Left lung (tissue), 10 donors: ENCODE results near the gene ACACA. TPM values are rescaled to one million over a fixed set of nuclear protein-coding genes. Genes with fewer than 3 reads are reported as not detected.
"Not testable (repeated sequence)": the region's sequence is repeated elsewhere in the genome, so short reads cannot be mapped to it uniquely, and the experiment has no call there.

Source experiments
- ATAC-seq: fragments of 200-7000 bp; cut with Tn5 transposase; one replicate; pipeline ENCODE4 v1.9.1; 2020; ENCODE audit warnings: moderate library complexity
- DNase-seq, 4 donors: peaks; one replicate each; pipeline ENCODE4 v3.0.0-alpha.2; 2013 to 2020
- H3K27ac ChIP-seq, 2 donors: fragments of 200-600 bp; sonication (generic) in 1 of 2; one replicate each; pipeline versions ENCODE4 v1.5.0 to v1.8.0; 2020 to 2021
- H3K27me3 ChIP-seq, 2 donors: fragments of 200-600 bp; sonication (generic) in 1 of 2; one replicate each; pipeline versions ENCODE4 v1.5.0 to v1.8.0; 2020 to 2021
- H3K36me3 ChIP-seq, 2 donors: fragments of 200-600 bp; sonication (generic) in 1 of 2; one replicate each; pipeline versions ENCODE4 v1.5.0 to v1.8.0; 2020 to 2021
- H3K4me1 ChIP-seq, 2 donors: fragments of 200-600 bp; one replicate each; pipeline ENCODE4 v1.8.0; 2021
- H3K4me3 ChIP-seq, 2 donors: fragments of 200-600 bp; sonication (generic) in 1 of 2; one replicate each; pipeline versions ENCODE4 v1.5.0 to v1.8.0; 2020 to 2021; ENCODE audit warnings: mild to moderate bottlenecking in 1 of 2
- H3K9me3 ChIP-seq, 2 donors: fragments of 200-600 bp; sonication (generic) in 1 of 2; one replicate each; pipeline versions ENCODE4 v1.5.0 to v1.8.0; 2020 to 2021
- intact Hi-C, 2 donors: fragments of 100-400 bp; cut with DNase I; formaldehyde crosslinking; loops; one replicate each; pipeline versions ENCODE4 v1.11.2 to v1.14.2; 2022
- polyA plus RNA-seq, 6 donors: library from polyadenylated mRNA; unstranded; fragments of 120-200 nt; gene quantifications; one replicate each; pipeline ENCODE4 v1.2.1, GENCODE V29; 2013; ENCODE audit not compliant: insufficient read length in 6 of 6
- total RNA-seq, 2 donors: library from RNA; stranded (reverse); fragmentation: NEBNext Ultra II Directional; extraction: Animal tissue kit (Norgen Biotek cat#: 25700); gene quantifications; one replicate each; pipeline ENCODE4 v1.2.1, GENCODE V29; 2021
- TF ChIP-seq, protein P1 (sequence below), 2 donors: fragments of 200-600 bp; sonication (generic) in 1 of 2; IDR thresholded peaks; one replicate each; pipeline versions ENCODE4 v1.5.0 to v1.8.0; 2021; ENCODE audit warnings: antibody characterized with exemption in 2 of 2
- donor health status: DM: no; HTN: yes; CAD: no.
- donor health status: DM: no; HTN: no; CAD: no.

Gene ACACA
- total and polyA plus RNA-seq, 8 donors: 43.6 to 128 (median 53.3) TPM

DNA sequence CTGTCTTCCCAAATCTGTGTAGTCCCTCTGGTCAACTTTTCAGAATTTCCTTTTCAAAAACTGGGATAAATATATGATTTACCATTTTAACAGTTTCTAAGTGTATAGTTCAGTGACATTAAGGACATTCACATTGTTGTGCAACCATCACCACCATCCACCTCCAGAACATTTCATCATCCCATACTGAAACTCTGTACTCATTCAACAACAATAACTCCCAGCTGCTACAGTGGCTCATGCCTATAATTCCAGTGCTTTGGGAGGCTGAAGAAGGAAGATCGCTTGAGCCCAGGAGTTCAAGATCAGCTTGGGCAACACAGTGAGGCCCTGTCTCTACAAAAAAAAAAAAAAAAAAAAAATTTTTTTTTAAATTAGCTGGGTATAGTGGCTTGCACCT lies 326.9 kb downstream of the ACACA start:
- no peak overlapping the region for H3K27ac ChIP-seq
- intact Hi-C loops: no loop called here
- H3K27me3 ChIP-seq: no peaks in the 10 kb centered on the region
- peaks cover 0 to 6% of the 10 kb centered on the region in 2 donors for H3K9me3 ChIP-seq
- DNase-seq (no peak), ATAC-seq (no peak)
- H3K4me3 ChIP-seq: no peak overlapping the region
- H3K4me1 ChIP-seq: no peaks in the 10 kb centered on the region
- TF ChIP-seq, protein P1, sequence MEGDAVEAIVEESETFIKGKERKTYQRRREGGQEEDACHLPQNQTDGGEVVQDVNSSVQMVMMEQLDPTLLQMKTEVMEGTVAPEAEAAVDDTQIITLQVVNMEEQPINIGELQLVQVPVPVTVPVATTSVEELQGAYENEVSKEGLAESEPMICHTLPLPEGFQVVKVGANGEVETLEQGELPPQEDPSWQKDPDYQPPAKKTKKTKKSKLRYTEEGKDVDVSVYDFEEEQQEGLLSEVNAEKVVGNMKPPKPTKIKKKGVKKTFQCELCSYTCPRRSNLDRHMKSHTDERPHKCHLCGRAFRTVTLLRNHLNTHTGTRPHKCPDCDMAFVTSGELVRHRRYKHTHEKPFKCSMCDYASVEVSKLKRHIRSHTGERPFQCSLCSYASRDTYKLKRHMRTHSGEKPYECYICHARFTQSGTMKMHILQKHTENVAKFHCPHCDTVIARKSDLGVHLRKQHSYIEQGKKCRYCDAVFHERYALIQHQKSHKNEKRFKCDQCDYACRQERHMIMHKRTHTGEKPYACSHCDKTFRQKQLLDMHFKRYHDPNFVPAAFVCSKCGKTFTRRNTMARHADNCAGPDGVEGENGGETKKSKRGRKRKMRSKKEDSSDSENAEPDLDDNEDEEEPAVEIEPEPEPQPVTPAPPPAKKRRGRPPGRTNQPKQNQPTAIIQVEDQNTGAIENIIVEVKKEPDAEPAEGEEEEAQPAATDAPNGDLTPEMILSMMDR (IDR thresholded peaks at IDR 0.05): no peak
- H3K36me3 ChIP-seq: peaks cover 0 to 5% of the 10 kb centered on the region in 2 donors

DNA sequence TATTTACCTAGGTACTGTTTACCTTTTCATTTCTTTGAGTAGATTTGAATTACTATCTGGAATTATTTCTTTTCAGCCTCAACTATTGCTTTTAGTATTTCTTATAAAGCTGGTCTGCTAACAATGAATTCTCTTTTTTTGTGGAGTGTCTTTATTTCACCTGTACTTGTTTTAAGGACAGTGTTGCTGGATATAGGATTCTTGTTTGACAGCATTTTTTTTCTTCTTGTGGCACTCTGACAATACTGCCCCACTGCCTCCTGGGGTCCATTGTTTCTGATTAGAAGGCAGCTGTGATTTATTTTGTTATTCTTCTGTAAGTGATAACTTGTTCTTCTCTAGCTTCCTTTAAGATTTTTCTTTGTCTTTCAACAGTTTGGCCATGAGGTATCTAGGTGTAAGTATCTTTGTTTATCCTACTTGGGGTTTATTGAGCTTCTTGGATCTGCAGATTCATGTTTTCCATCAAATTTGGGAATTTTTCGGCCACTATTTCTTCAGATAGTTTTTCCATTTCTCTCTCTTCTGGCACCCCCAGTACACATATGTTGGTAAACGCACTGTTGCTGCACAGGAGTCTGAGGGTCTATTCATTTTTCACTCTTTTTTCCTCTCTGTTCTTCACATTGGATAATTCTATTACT lies 327.4 kb downstream of the ACACA start:
- Histone ChIP-seq H3K9me3 (peaks cover 0 to 6% of the 10 kb centered on the region in 2 donors), H3K27me3 (no peaks in the 10 kb centered on the region), H3K4me1 (no peaks in the 10 kb centered on the region), H3K4me3 (no peak overlapping the region), H3K36me3 (no peaks in the 10 kb centered on the region), H3K27ac (no peak overlapping the region)
- DNase-seq (no peak), ATAC-seq (no peak)
- TF ChIP-seq, protein P1 (IDR thresholded peaks at IDR 0.05): no peak
- intact Hi-C loops: no loop called here

DNA sequence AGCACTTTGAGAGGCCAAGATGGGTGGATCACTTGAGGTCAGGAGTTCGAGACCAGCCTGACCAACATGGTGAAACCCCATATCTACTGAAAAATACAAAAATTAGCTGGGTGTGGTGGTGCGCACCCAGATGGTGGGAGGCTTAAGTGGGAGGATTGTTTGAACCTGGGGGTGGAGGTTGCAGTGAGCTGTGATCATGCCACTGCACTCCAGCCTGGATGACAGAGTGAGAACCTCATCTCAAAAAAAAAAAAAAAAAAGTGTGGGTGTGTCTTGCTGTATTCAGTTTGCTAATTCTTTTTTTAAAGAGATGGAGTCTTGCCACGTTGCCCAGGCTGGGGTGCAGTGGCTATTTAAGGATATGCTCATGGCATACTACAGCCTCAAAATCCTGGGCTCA lies 333.2 kb downstream of the ACACA start:
- H3K4me3 ChIP-seq, DNase-seq, intact Hi-C loops, H3K27ac ChIP-seq, H3K36me3 ChIP-seq, H3K9me3 ChIP-seq, H3K4me1 ChIP-seq, H3K27me3 ChIP-seq, ATAC-seq: not testable (repeated sequence)

DNA sequence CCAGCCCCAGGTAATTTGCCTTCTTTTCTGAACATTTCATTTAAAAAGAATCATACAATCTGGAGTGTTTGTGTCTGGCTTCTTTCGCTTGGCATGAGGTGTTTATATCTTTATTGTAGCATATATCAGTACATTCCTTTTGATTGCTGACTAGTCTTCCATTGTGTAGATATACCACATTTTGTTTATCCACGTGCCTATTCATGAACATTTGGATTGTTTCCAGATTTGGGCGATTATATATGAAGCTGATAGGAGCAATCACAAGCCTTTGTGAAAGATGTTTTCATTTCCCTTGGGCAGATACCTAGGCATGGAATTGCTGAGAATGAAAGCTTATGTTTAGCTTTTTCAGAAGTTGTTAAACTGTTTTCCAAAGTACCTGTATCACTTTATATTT lies 337.5 kb downstream of the ACACA start:
- Histone ChIP-seq H3K9me3 (no peaks in the 10 kb centered on the region), H3K27ac (no peak overlapping the region), H3K27me3 (peaks cover 11 to 41% of the 10 kb centered on the region in 2 donors), H3K4me1 (no peaks in the 10 kb centered on the region), H3K36me3 (no peaks in the 10 kb centered on the region), H3K4me3 (no peak overlapping the region)
- no peak for DNase-seq
- no peak for ATAC-seq
- TF ChIP-seq, protein P1 (IDR thresholded peaks at IDR 0.05): no peak
- intact Hi-C loops: no loop called here

DNA sequence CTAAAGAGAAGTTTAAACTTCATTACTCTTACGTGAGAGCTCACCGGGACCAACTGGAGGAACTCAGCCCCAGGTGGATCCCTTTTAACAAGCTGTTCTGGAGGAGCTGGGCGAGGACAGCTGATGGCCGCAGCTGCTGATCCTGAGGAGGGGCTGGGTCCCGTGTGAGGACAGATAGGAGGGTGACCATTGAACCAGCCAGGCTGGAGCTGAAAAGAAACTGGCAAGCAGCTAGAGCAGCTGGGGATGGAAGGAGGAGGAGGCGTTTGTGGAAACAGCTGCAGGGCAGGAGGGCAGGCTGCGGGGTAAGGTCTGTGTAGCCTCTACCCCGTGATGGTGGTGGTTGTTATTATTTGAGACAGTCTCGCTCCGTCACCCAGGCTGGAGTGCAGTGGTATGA lies 338.4 kb downstream of the ACACA start:
- Histone ChIP-seq H3K27ac (no peak overlapping the region), H3K9me3 (no peaks in the 10 kb centered on the region), H3K4me1 (no peaks in the 10 kb centered on the region), H3K36me3 (no peaks in the 10 kb centered on the region), H3K4me3 (no peak overlapping the region), H3K27me3 (peaks cover 11 to 41% of the 10 kb centered on the region in 2 donors)
- ATAC-seq: no peak
- DNase-seq: peak in 1 of 4 donors; percentile 42
- TF ChIP-seq, protein P1 (IDR thresholded peaks at IDR 0.05): no peak
- intact Hi-C loops: no loop called here
